SIG-M5 treated with dmso at 0.1 percent for 504 hours (cell line): ENCODE measurements around the gene RNF224.

Experiments
- DNase-seq: peaks from one replicate; lab custom pipeline; 2025; ENCODE audit not compliant: unreplicated experiment; lab: John Stamatoyannopoulos, UW

Gene RNF224

DNA sequence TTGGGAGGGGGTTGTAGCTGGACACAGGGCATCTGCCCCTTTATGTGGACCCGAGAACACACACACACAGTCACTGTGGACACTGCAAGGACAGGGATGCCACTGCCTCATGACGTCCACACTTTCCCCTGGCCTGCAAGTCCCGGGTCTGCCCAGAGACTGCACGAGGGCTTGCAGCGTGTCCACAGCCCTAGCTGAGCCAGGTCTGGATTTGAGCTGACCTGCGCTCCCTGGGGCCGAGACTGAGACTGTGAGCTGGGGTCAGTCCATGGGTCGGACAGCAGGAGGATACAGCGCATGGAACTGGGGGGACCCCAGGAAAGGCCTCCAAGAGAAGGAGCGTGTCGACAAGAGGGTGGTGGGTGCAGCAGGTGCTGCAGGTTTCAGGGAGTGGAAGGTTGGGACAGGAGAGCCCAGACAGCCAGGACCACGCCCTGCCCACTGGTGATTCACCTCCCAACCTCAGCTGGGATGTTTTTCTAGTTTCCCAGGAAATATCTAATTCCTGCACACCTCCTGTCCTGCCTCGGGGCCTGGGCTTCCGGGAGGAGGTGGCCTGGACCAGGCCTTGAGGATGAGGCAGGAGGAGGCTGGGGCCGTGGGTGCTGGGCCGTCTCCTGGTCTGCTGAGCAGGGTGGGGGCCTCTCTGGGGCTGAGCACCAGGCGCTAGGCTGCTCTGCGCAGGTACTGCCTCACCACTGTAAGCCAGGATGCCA lies 806 bp upstream of the RNF224 start:
- DNase-seq, result peak; percentile 38

- DNase-seq, result no peak
Measured at GRCh38 chr9:137227853-137228505, 677 bp downstream of the RNF224 start.

- DNase-seq, result no peak
Measured at GRCh38 chr9:137228506-137228967, 1.2 kb downstream of the RNF224 start.

GRCh38 chr9:137228968-137229896 lies 1.9 kb downstream of the RNF224 start:
- no peak for DNase-seq

DNA sequence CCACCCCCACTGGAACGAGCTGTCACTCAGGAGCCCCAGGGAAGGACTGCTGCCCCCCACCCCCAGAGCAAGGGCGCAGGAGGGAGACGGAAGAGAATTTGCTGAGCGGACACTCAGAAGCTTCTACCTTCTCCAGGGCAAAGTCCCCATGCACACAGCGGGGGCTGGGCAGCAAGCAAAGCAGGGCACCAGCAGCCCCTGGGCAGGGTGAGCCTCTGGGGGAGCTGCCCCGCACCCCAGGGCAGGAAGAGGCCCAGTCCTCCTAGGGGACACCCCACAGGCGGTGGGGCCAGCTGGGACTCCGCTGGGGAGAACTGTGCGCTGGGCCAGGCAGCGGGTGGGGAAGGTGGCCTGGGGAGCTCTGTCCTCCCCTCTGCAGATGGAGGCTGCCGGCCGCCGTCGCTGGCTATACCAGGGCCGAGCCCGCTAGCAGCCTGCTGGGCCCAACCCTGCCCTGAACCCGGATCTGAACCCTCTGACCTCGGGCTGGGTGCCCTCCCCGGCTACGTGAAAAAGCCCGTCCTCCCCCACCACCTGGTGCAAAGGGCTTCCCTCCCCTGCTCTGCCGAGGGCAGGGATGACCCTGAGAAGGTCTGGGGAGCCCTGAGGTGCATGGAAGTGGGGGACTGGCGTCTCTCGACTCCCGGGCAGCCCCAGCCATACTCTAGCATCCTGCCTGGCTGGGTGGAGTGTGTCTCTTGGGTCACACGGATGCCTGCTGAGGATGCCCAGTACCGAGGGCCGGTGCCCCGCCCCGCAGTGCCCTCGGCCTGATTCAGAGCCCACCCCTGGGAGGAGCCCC lies 2.8 kb downstream of the RNF224 start:
- no peak for DNase-seq

DNA sequence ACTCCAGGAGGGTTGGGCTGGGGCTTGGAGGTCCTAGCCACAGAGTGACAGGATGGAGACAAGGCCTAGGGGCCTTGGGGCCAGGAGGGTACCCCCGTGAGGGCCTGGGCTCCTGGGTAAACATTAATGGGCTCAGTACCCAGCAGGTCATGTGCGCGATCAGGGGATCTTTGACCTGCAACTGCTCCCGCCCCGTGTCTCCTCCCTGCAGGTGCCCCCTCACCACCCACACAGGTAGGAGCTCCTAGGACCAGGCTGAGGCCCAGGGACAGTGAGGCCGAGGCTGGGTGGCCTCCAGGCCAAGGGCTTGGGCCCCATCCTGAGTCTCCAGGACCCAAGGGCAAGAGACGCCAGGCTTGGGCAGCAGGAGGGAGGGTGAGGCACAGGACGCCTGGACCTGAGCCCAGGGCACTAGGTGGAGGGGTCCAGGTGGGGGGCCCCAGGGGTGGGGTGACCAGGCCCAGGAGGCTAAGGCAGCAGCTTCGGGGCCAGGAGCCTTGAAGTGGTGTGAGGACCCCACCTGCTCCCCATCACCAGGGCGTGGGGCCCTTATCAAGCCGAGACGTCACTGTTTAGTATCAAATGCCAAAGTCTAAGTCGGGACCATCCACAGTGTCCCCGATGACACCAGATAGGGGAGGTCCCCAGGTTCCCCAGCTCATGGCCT lies 3.5 kb downstream of the RNF224 start, which contains the start of gene SLC34A3:
SLC34A3 (plus strand) TSS at position 197 of the 667 bp plus-strand sequence. CDS start 802 bp downstream, outside the sequence.
- DNase-seq, result no peak

DNA sequence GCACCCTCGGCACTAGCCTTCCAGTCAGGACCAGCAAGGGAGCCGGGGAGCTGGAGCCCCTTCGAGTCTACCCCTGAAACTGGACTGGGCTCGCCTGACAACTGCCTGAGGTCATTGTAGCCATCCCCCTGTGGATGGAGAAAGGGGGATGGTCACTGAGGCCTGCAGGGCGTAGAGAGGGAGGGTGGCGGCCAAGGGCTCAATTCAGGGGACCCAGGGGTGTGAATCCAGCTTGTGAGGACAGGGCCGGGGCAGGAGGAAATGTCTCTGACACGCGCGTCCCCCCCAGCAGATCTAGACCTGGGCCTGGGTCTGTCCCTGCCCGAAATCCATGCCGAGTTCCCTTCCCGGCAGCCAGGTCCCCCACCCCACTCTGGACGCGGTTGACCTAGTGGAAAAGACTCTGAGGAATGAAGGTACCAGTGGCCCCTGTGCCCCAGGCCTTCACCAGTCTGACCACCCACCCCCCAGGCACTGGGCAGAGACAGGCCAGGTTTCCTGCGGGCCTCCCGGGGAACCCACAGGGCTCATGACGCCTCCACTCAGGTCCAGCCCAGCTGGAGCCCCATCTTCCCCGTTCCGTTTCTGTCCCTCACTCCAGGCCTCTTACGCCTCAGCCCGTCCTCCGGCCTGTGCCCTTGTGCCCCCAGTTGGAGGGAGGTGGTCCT lies 4.2 kb downstream of the RNF224 start:
- no peak for DNase-seq

DNA sequence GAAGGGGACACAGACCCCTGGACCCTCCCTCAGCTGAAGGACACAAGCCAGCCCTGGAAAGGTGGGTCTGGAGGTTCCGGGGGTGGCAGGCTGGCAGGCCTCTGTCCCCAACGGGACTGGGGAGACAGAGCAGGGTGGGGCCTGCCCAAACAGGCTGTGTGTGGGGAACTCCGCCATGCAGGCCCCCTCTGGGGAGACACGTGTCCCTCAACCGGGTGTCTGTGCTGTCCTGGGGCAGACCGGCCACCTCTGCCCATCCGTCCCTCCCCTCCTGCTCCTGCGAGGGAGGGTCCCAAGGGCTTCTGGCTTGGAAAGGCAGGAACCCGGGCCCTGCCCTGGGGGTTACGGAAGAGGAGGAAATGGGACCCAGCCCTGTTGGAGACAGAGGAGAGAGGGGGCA lies 4.8 kb downstream of the RNF224 start:
- no peak for DNase-seq

- no peak for DNase-seq
Measured at GRCh38 chr9:137232510-137232909, 5.2 kb downstream of the RNF224 start.

- DNase-seq, result no peak
Measured at GRCh38 chr9:137233143-137233980, 6.1 kb downstream of the RNF224 start.

DNA sequence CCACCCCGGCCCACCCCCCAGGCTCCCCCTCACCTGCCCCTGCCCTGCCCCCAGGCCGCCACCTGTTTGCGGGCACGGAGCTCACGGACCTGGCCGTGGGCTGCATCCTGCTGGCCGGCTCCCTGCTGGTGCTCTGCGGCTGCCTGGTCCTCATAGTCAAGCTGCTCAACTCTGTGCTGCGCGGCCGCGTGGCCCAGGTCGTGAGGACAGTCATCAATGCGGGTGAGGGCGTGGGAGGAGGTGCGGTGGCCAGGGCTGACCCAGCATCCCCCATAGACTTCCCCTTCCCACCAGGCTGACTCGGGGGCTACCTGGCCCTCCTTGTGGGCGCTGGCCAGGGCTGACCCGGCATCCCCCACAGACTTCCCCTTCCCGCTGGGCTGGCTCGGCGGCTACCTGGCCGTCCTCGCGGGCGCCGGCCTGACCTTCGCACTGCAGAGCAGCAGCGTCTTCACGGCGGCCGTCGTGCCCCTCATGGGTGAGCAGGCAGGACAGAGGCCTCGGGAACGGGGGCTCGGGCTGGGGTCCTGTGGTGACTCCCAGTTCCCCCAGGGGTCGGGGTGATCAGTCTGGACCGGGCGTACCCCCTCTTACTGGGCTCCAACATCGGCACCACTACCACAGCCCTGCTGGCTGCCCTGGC lies 6.9 kb downstream of the RNF224 start:
- DNase-seq, result no peak

- DNase-seq, result no peak
Measured at GRCh38 chr9:137234758-137235423, 7.6 kb downstream of the RNF224 start.

GRCh38 chr9:137235424-137236237 lies 8.3 kb downstream of the RNF224 start:
- DNase-seq, result no peak

DNA sequence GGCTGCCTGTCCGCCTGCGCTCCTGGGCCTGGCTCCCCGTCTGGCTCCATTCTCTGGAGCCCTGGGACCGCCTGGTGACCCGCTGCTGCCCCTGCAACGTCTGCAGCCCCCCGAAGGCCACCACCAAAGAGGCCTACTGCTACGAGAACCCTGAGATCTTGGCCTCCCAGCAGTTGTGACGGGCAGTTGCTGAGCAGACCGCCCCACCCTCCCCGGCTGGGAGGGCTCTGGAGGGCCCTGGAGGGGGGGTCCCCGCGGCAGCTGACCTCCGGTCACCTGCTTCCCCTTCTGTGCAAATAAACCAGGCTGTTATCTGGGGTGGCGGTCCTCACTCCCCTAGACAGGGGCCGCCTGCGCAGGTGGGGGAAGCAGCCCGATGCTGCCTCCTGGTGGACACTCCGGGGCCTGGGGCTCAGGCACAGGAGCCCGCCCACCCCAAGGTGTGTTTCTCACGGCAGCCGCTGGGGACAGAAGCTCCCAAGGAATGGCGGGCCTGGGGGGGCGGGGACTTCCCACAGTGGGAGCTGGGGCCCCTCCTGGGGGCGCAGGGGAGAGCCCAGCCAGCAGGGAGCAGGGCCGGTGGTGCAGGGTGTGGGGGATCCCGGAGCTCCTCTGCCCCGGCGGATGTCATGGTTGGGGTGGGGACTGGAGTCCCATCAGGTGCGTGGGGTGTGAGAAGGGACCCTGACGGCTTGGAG lies 9.1 kb downstream of the RNF224 start:
- DNase-seq, result peak; percentile 71

GRCh38 chr9:137236936-137237421 lies 9.7 kb downstream of the RNF224 start:
- DNase-seq, result no peak
